SK-N-SH treated with all-trans-retinoic acid at 6 μM for 48 hours (cell line): Measurements from ENCODE around the gene SLC25A48.

Source experiments
- ARNTL ChIP-seq: fragments of 450-650 bp; formaldehyde crosslinking; IDR thresholded peaks from 2 replicates; pipeline ENCODE4 v1.5.0; 2020; ENCODE audit warnings: low read depth, mild to moderate bottlenecking, moderate library complexity, borderline replicate concordance
- CREB5 ChIP-seq: fragments of 250-450 bp; sonication (Bioruptor Pico); IDR thresholded peaks from 2 replicates; pipeline ENCODE4 v1.5.1; 2020; ENCODE audit warnings: low read depth, mild to moderate bottlenecking, moderate library complexity
- GLIS3 ChIP-seq: fragments of 250-450 bp; sonication (Bioruptor Pico); IDR thresholded peaks from 2 replicates; pipeline ENCODE4 v1.5.0; 2020; ENCODE audit warnings: mild to moderate bottlenecking, moderate library complexity
- OSR1 ChIP-seq: fragments of 250-450 bp; sonication (Bioruptor Pico); IDR thresholded peaks from 2 replicates; pipeline ENCODE4 v1.8.0; 2022; ENCODE audit warnings: moderate library complexity, mild to moderate bottlenecking, inconsistent platforms
- ZFP3 ChIP-seq: fragments of 250-450 bp; sonication (Bioruptor Pico); IDR thresholded peaks from 2 replicates; pipeline ENCODE4 v1.5.0; 2020; ENCODE audit warnings: mild to moderate bottlenecking, moderate library complexity
- ZFP30 ChIP-seq: fragments of 450-650 bp; formaldehyde crosslinking; IDR thresholded peaks from 2 replicates; pipeline ENCODE4 v1.5.0; 2022; ENCODE audit warnings: mild to moderate bottlenecking, moderate library complexity
- ZNF8 ChIP-seq: fragments of 450-650 bp; formaldehyde crosslinking; IDR thresholded peaks from 2 replicates; pipeline ENCODE4 v1.5.0; 2020; ENCODE audit warnings: mild to moderate bottlenecking, moderate library complexity

- TF ChIP-seq ZNF8 (no peak), OSR1 (no peak), ZFP3 (CRISPR knock-in tag) (no peak), ZFP30 (no peak), CREB5 (CRISPR knock-in tag) (no peak), ARNTL (no peak), GLIS3 (CRISPR knock-in tag) (no peak)
Measured at GRCh38 chr5:135934939-135935338, 100.5 kb downstream of the SLC25A48 start.
